ENCODE data around the gene RCBTB1.
A peak's percentile ranks its signal among the peaks of the same experiment; 100 is the strongest.
"Not testable (repeated sequence)": the region's sequence is repeated elsewhere in the genome, so short reads cannot be mapped to it uniquely, and the experiment has no call there.

The RCBTB1 gene

DNA sequence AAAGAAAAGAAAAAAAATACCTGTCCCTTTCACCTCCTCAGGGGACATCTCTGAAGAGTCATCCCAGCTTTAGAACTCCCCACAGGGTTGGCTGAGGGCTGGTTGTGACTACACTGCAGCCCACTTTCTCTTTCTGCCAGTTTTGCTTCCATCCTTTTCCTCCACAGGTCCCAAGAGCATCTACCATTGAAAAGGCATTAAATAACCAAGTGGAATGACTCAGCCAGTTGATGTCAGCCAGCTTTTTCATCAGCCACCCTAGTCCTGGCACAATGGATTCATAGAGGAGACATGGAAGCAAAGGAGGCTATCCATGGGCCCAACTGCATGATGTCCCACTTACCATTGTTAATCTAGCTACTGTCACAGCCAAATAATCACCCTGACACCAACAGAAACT, 9.2 kb upstream of the RCBTB1 start:
- no peaks in the 10 kb centered on the region for H3K9me3 Mint-ChIP-seq
- no peaks in the 10 kb centered on the region for H3K36me3 Mint-ChIP-seq (ENCODE audit: insufficient read depth)
- ATAC-seq (replicated peaks; ENCODE audit: extremely low read depth, poor library complexity, severe bottlenecking) (no peak), DNase-seq (ENCODE audit: low spot score in 2 of 2) (no peak)
- no peak overlapping the region for H3K4me3 Mint-ChIP-seq
- peaks cover 13% of the 10 kb centered on the region for H3K27me3 Mint-ChIP-seq
- no peaks in the 10 kb centered on the region for H3K4me1 Mint-ChIP-seq
- H3K27ac Mint-ChIP-seq (ENCODE audit: low read depth), result no peak overlapping the region

DNA sequence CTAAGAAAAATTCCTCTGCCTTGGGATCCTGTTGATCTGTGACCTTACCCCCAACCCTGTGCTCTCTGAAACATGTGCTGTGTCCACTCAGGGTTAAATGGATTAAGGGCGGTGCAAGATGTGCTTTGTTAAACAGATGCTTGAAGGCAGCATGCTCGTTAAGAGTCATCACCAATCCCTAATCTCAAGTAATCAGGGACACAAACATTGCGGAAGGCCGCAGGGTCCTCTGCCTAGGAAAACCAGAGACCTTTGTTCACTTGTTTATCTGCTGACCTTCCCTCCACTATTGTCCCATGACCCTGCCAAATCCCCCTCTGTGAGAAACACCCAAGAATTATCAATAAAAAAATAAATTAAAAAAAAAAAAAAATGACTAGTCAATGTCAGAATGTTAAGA, 8.5 kb upstream of the RCBTB1 start:
- ATAC-seq (replicated peaks; ENCODE audit: extremely low read depth, poor library complexity, severe bottlenecking); H3K4me1 Mint-ChIP-seq; H3K9me3 Mint-ChIP-seq; H3K36me3 Mint-ChIP-seq (ENCODE audit: insufficient read depth); H3K4me3 Mint-ChIP-seq; H3K27ac Mint-ChIP-seq (ENCODE audit: low read depth); DNase-seq (ENCODE audit: low spot score in 2 of 2): not testable (repeated sequence)
- peaks cover 13% of the 10 kb centered on the region for H3K27me3 Mint-ChIP-seq

DNA sequence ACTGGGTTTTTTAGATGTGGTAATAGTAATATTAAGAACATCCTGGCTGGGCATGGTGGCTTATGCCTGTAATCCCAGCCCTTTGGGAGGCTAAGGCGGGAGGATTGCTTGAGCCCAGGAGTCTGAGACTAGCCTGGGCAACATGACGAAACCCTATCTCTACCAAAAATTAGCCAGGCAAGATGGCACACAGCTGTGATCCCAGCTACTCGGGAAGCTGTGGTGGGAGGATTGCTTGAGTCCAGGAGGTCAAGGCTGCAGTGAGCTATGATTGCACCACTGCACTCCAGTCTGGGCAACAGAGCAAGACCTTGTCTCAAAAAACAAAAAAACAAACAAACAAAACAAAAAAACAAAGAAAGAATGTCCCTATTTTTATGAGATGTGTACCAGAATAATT, 5.4 kb upstream of the RCBTB1 start:
- H3K27me3 Mint-ChIP-seq; H3K4me1 Mint-ChIP-seq; H3K9me3 Mint-ChIP-seq; H3K4me3 Mint-ChIP-seq; H3K27ac Mint-ChIP-seq (ENCODE audit: low read depth); H3K36me3 Mint-ChIP-seq (ENCODE audit: insufficient read depth); DNase-seq (ENCODE audit: low spot score in 2 of 2); ATAC-seq (replicated peaks; ENCODE audit: extremely low read depth, poor library complexity, severe bottlenecking): not testable (repeated sequence)

DNA sequence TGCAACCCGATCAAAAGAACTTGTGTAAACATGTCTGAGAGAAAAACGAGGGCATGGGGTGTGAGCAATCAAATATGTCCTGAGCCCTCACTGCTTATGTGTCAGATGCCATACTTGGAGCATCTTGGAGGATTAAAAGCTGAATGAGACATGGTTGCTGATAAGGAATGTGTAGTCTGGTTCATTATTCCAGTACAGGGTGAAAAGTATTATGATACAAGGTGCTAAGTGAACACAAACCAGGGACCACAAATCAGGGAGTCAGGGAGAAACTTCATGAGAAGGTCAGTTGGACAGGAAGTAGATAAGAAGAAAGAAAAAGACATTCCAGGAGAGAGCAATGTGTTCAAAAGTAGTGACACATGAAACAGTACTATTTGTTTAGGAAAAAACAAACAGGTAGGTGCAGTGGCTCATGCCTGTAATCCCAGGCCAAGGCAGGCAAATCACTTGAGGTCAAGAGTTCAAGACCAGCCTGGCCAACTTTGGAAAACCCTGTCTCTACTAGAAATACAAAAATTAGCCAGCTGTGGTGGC, 2.0 kb upstream of the RCBTB1 start:
- Mint-ChIP-seq H3K36me3 (ENCODE audit: insufficient read depth) (peaks cover 5% of the 10 kb centered on the region), H3K4me1 (peaks cover 21% of the 10 kb centered on the region), H3K4me3 (peak overlapping the region; percentile 95), H3K9me3 (no peaks in the 10 kb centered on the region), H3K27me3 (no peaks in the 10 kb centered on the region), H3K27ac (ENCODE audit: low read depth) (peak overlapping the region; percentile 35)
- DNase-seq (ENCODE audit: low spot score in 2 of 2) (no peak), ATAC-seq (replicated peaks; ENCODE audit: extremely low read depth, poor library complexity, severe bottlenecking) (no peak)

DNA sequence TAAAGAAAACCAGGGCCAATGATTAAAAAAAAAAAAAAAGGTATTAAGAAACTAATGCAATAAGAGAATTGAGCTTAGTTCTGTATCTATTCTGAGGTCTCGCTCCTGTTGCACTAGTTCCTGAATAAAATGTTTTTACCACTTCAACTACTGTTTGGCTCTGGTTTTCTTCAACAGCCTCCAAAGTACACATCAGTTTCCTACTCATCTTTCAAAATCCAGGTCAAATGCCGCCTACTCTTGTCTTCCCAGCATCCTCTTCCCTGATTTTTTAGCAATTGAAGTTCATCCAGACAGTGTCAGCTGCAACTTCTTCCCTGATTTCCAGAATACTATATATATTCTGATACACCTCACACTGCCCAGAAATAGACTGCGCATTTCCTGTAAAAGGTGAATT, 1.4 kb upstream of the RCBTB1 start:
- H3K36me3 Mint-ChIP-seq (ENCODE audit: insufficient read depth), result peaks cover 5% of the 10 kb centered on the region
- DNase-seq (ENCODE audit: low spot score in 2 of 2) (no peak), ATAC-seq (replicated peaks; ENCODE audit: extremely low read depth, poor library complexity, severe bottlenecking) (no peak)
- H3K4me1 Mint-ChIP-seq, result peaks cover 24% of the 10 kb centered on the region
- H3K27ac Mint-ChIP-seq (ENCODE audit: low read depth), result peak overlapping the region; percentile 35
- peak overlapping the region; percentile 95 for H3K4me3 Mint-ChIP-seq
- no peaks in the 10 kb centered on the region for H3K9me3 Mint-ChIP-seq
- H3K27me3 Mint-ChIP-seq, result no peaks in the 10 kb centered on the region

DNA sequence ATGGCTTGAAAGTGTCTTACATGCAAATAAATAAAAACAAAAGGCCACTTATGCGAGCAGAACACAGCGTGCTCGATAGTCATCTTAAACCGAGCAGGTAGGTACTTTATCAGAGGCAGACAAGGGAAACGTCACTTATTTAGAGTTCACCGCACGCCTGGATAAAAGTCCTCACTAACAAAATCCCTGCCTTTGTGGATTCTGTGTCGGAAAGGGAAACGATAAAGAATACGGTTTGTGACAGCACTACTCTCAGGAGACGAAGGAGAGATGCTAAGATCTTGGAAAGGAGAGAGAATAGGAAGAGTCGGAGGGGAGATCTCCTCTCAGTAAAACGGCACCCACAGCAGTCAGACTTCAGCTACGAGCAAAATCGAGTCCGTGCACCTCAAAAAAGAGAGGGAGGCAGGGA, 581 bp downstream of the RCBTB1 start:
- no peaks in the 10 kb centered on the region for H3K27me3 Mint-ChIP-seq
- H3K4me3 Mint-ChIP-seq, result peak overlapping the region; percentile 95
- no peak for DNase-seq (ENCODE audit: low spot score in 2 of 2)
- peak; percentile 15 for ATAC-seq (replicated peaks; ENCODE audit: extremely low read depth, poor library complexity, severe bottlenecking)
- H3K9me3 Mint-ChIP-seq, result no peaks in the 10 kb centered on the region
- peaks cover 11% of the 10 kb centered on the region for H3K36me3 Mint-ChIP-seq (ENCODE audit: insufficient read depth)
- H3K4me1 Mint-ChIP-seq, result peaks cover 33% of the 10 kb centered on the region
- H3K27ac Mint-ChIP-seq (ENCODE audit: low read depth), result peak overlapping the region; percentile 86

DNA sequence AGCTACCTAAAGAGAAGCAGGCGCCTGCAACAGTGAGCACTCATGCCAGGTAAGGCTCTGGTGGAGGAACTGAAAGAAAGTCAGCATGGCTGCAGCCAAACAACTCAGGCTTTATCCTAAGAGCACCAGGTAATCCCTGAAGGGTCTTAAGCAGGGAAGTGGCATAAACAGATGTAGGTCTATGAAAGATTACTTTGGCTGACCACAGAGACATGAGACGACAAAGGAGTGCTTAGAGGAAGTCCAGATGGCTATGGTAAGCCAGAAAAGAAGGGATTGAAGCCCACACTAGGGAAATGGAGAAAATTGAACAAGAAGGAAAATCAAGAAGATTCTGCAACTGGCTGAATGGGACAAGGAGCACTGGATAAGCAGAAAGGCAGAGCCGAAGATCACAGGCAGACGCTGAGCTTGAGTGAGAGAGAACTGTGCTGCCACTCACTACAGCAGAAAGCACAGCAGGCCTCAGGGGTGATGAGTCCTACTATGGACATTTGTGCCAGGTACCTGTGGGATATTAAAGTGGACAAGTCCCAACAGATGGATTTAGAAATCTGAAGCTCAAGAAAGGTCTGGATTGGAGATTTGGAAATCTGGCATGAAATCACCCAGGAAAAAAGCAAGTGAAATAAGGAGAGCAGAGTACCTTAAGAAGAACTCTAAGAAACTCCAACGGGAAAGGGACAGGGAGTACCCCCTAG, 4.2 kb downstream of the RCBTB1 start:
- no peak overlapping the region for H3K4me3 Mint-ChIP-seq
- peaks cover 33% of the 10 kb centered on the region for H3K4me1 Mint-ChIP-seq
- H3K36me3 Mint-ChIP-seq (ENCODE audit: insufficient read depth), result peaks cover 15% of the 10 kb centered on the region
- ATAC-seq (replicated peaks; ENCODE audit: extremely low read depth, poor library complexity, severe bottlenecking) (no peak), DNase-seq (ENCODE audit: low spot score in 2 of 2) (no peak)
- H3K27me3 Mint-ChIP-seq, result no peaks in the 10 kb centered on the region
- H3K27ac Mint-ChIP-seq (ENCODE audit: low read depth), result no peak overlapping the region
- H3K9me3 Mint-ChIP-seq, result no peaks in the 10 kb centered on the region

DNA sequence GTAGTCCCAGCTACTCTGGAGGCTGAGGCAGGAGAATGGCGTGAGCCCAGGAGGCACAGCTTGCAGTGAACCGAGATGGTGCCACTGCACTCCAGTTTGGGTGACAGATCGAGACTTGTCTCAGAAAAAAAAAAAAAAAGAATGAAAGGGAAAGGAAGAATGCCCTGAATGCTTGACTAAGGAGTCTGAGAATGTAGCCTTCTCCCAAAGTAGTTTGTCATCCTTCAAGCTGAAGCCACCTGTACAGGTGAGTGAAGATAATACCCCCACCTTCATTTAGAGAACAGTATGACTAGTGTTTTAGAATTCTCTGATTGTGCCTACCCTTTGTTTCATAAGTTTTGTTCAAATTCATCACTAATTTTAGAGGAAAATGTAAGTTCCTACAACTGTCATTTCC, 5.9 kb downstream of the RCBTB1 start:
- Mint-ChIP-seq H3K4me1 (peaks cover 28% of the 10 kb centered on the region), H3K27ac (ENCODE audit: low read depth) (no peak overlapping the region), H3K4me3 (no peak overlapping the region), H3K36me3 (ENCODE audit: insufficient read depth) (peaks cover 12% of the 10 kb centered on the region), H3K27me3 (no peaks in the 10 kb centered on the region), H3K9me3 (no peaks in the 10 kb centered on the region)
- no peak for DNase-seq (ENCODE audit: low spot score in 2 of 2)
- ATAC-seq (replicated peaks; ENCODE audit: extremely low read depth, poor library complexity, severe bottlenecking), result no peak

DNA sequence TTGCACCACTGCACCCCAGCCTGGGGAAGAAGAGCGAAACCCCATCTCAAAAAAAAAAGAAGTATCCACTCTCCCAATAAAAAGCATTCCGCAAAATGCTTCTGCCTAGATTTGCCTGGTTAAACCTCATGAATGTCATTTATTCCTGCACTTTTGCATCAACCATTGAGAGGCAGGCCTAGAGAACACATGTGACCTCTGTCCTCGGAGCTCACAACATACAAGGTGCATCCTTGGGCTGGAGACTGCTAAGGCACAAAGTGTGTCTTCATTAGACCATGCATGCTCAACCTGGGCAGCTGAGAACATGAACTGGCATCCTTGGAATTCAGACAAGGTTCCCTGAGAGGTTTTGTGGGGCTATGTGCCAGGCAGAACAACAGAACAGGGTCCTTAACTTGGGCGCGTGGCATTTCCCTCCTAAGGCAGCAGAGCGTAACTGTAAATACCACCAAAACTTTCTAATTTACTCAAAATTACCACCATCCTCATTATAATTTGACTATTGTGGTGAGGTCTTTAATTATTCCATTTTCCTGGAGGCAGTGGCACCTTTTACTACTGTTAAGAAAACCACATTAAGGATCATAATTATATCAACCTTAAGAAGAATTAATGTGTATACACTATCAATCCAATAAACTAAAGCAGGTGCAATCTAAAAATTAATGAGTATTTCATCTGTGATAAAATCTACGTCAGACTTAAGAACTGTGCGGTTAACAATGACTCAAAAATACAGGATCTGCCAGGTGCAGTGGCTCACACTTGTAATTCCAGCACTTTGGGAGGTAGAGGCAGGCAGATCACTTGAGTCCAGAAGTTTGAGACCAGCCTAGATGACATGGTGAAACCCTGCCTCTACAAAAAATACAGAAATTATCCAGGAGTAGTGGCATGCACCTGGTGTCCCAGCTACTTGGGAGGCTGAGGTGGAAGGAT, 13.8 kb downstream of the RCBTB1 start:
- H3K27me3 Mint-ChIP-seq, result no peaks in the 10 kb centered on the region
- ATAC-seq (replicated peaks; ENCODE audit: extremely low read depth, poor library complexity, severe bottlenecking) (no peak), DNase-seq (ENCODE audit: low spot score in 2 of 2) (no peak)
- no peak overlapping the region for H3K27ac Mint-ChIP-seq (ENCODE audit: low read depth)
- H3K9me3 Mint-ChIP-seq, result no peaks in the 10 kb centered on the region
- peaks cover 23% of the 10 kb centered on the region for H3K4me1 Mint-ChIP-seq
- no peak overlapping the region for H3K4me3 Mint-ChIP-seq
- peaks cover 5% of the 10 kb centered on the region for H3K36me3 Mint-ChIP-seq (ENCODE audit: insufficient read depth)

DNA sequence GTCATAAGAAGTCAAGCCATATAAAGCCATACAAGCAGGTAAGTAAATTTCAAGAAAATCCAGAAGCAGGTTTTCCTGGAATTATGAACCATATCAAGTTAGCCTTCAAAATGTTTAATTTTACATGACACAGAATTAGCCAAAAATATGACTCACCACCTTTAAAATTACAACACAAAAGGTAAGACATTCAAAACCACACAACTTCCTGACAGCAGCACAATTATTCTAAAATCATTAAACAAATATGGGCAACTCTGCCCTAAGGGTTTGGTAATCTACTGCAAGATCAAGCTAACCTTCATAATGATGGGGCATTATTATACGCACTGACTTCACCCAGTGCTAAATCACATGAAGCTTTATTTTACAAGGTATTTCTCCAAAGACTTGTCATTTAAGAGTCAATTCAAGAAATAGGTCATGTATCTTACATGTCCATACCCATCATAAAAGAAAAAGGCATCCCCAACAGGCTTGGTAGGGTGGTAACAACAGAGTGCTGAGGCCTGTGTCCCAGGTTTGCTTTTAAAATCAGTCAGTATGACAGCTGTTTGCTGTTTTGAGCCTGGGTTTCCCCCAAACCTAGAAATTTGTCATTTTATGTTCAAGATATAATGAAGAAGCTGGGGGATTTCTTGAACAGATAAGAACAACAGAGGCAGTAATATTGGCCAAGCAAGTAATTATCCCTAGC, 15.2 kb downstream of the RCBTB1 start:
- no peak overlapping the region for H3K4me3 Mint-ChIP-seq
- no peaks in the 10 kb centered on the region for H3K27me3 Mint-ChIP-seq
- peaks cover 8% of the 10 kb centered on the region for H3K36me3 Mint-ChIP-seq (ENCODE audit: insufficient read depth)
- peak overlapping the region; percentile 64 for H3K27ac Mint-ChIP-seq (ENCODE audit: low read depth)
- H3K4me1 Mint-ChIP-seq, result peaks cover 23% of the 10 kb centered on the region
- no peak for DNase-seq (ENCODE audit: low spot score in 2 of 2)
- no peaks in the 10 kb centered on the region for H3K9me3 Mint-ChIP-seq
- peak; percentile 46 for ATAC-seq (replicated peaks; ENCODE audit: extremely low read depth, poor library complexity, severe bottlenecking)

DNA sequence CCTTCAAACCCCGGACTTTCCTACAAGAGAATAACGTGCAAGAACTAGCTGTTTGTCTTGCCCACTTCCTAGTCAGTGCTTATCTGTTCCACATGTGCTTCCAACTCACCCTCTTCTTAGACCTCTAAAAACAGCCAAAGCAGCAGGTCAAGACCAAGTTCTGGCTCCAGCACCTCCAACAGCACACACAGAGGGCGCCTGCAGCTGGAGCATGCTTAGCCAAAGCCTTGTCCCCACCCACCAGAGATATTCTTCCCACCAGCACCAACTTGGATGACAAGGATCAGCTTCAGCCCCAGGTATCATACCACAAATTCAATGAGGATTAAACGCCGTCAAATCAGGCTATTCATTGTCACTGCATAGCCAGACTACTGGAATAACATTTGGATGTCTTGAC, 17.9 kb downstream of the RCBTB1 start:
- no peak overlapping the region for H3K4me3 Mint-ChIP-seq
- ATAC-seq (replicated peaks; ENCODE audit: extremely low read depth, poor library complexity, severe bottlenecking) (no peak), DNase-seq (ENCODE audit: low spot score in 2 of 2) (no peak)
- no peak overlapping the region for H3K27ac Mint-ChIP-seq (ENCODE audit: low read depth)
- no peaks in the 10 kb centered on the region for H3K9me3 Mint-ChIP-seq
- H3K27me3 Mint-ChIP-seq, result no peaks in the 10 kb centered on the region
- H3K4me1 Mint-ChIP-seq, result peaks cover 23% of the 10 kb centered on the region
- H3K36me3 Mint-ChIP-seq (ENCODE audit: insufficient read depth), result peaks cover 10% of the 10 kb centered on the region

DNA sequence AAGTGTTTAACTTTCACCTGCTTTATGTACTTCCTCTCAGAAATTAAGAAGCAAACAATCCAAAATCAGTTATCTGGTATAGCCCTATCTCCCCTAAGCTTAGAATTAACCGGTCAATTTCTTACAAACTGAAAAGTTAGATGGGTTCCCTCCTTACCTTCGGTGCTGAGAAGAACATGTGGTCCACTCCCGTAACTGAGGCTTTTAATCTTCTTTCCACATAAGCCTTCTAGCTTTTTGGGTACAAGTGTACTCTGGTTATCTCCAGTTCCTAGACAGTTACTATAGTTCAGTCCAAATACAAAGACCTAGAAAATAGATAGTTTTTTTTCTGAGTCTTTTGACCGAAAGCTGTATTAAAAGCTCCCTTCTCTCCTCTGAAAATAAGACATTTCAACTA, 18.9 kb downstream of the RCBTB1 start:
- H3K4me1 Mint-ChIP-seq, result peaks cover 21% of the 10 kb centered on the region
- peaks cover 15% of the 10 kb centered on the region for H3K36me3 Mint-ChIP-seq (ENCODE audit: insufficient read depth)
- ATAC-seq (replicated peaks; ENCODE audit: extremely low read depth, poor library complexity, severe bottlenecking), result no peak
- no peak overlapping the region for H3K27ac Mint-ChIP-seq (ENCODE audit: low read depth)
- no peak overlapping the region for H3K4me3 Mint-ChIP-seq
- H3K27me3 Mint-ChIP-seq, result no peaks in the 10 kb centered on the region
- no peak for DNase-seq (ENCODE audit: low spot score in 2 of 2)
- H3K9me3 Mint-ChIP-seq, result no peaks in the 10 kb centered on the region
